Measurements from ENCODE around the gene MRAP2. TPM values are rescaled to one million over a fixed set of nuclear protein-coding genes. Genes with fewer than 3 reads are reported as not detected.

MRAP2 gene
- total RNA-seq, 4 donors from 2014 or later, result 2.7 to 7.4 (median 3.7) TPM

- TF ChIP-seq POLR2A (IDR thresholded peaks at IDR 0.05) (no peak), CTCF (IDR thresholded peaks at IDR 0.05) (no peak)
- Histone ChIP-seq H3K36me3 (peaks cover 0 to 15% (median 0%) of the 10 kb centered on the region in 3 donors), H3K4me3 (no peak overlapping the region), H3K27ac (no peak overlapping the region), H3K4me1 (no peaks in the 10 kb centered on the region), H3K9me3 (no peaks in the 10 kb centered on the region), H3K27me3 (no peaks in the 10 kb centered on the region)
- no peak for DNase-seq
Measured at GRCh38 chr6:84137051-84137375, 103.4 kb downstream of the MRAP2 start.

GRCh38 chr6:84137989-84138575 is 104.5 kb downstream of the MRAP2 start:
- H3K27me3 ChIP-seq, result no peaks in the 10 kb centered on the region
- H3K36me3 ChIP-seq, result peaks cover 0 to 15% (median 0%) of the 10 kb centered on the region in 3 donors
- H3K27ac ChIP-seq, result no peak overlapping the region
- H3K4me3 ChIP-seq, result no peak overlapping the region
- H3K9me3 ChIP-seq, result no peaks in the 10 kb centered on the region
- H3K4me1 ChIP-seq, result no peaks in the 10 kb centered on the region
- DNase-seq, result no peak
- TF ChIP-seq POLR2A (IDR thresholded peaks at IDR 0.05) (no peak), CTCF (IDR thresholded peaks at IDR 0.05) (no peak)

GRCh38 chr6:84139311-84139710 is 105.7 kb downstream of the MRAP2 start:
- H3K4me3 ChIP-seq, result no peak overlapping the region
- no peaks in the 10 kb centered on the region for H3K27me3 ChIP-seq
- peaks cover 0 to 5% (median 0%) of the 10 kb centered on the region in 3 donors for H3K36me3 ChIP-seq
- H3K27ac ChIP-seq, result no peak overlapping the region
- H3K9me3 ChIP-seq, result no peaks in the 10 kb centered on the region
- no peaks in the 10 kb centered on the region for H3K4me1 ChIP-seq
- no peak for TF ChIP-seq CTCF (IDR thresholded peaks at IDR 0.05)
- TF ChIP-seq POLR2A (IDR thresholded peaks at IDR 0.05), result no peak
- no peak for DNase-seq

Other genes starting within 250 kb of the MRAP2 start
- not detected for gene RIPPLY2, start 180.4 kb upstream of the MRAP2 start, total RNA-seq
- 10 to 100 TPM in 2 of 4 donors, 1 to 10 TPM in 2; 5.3 to 16.5 (median 10.6) TPM for gene CYB5R4, start 174.1 kb upstream of the MRAP2 start, total RNA-seq
- 10 to 100 TPM in 1 of 4 donors, 1 to 10 TPM in 3; 6.3 to 45.4 (median 8.7) TPM for gene CEP162, start 193.9 kb downstream of the MRAP2 start, total RNA-seq

Measured in Peyer's patch (tissue), 4 donors.